COLO829 (cell line): ENCODE data around the gene ZFP62.
"Not testable (repeated sequence)": the region's sequence is repeated elsewhere in the genome, so short reads cannot be mapped to it uniquely, and the experiment has no call there.

Experiments
- DNase-seq: peaks from one replicate; pipeline ENCODE4 v3.0.0; 2012; ENCODE audit warnings: low spot score

Gene ZFP62

GRCh38 chr5:180860887-180861822, at the start of gene ZFP62:
TSS of gene ZFP62 (minus strand) at chr5:180861276. CDS start at chr5:180861219, 57 bp downstream.
- peak; percentile 57 for DNase-seq

- peak; percentile 22 for DNase-seq
Observed at GRCh38 chr5:180910735-180911134, 49.7 kb upstream of the ZFP62 start.

GRCh38 chr5:180910182-180910581, 49.1 kb upstream of the ZFP62 start:
- no peak for DNase-seq

- no peak for DNase-seq
Observed at GRCh38 chr5:180909782-180910181, 48.7 kb upstream of the ZFP62 start.

GRCh38 chr5:180908998-180909731, 48.1 kb upstream of the ZFP62 start:
- DNase-seq, result no peak

- no peak for DNase-seq
Observed at GRCh38 chr5:180908400-180908799, 47.3 kb upstream of the ZFP62 start.

GRCh38 chr5:180901319-180902009, 40.4 kb upstream of the ZFP62 start:
- DNase-seq, result no peak

GRCh38 chr5:180900178-180900577, 39.1 kb upstream of the ZFP62 start:
- DNase-seq, result no peak

GRCh38 chr5:180898621-180899246, 37.7 kb upstream of the ZFP62 start, which contains the start of gene BTNL8:
TSS of gene BTNL8 (plus strand) at chr5:180899159. CDS start at chr5:180899311, 152 bp downstream.
- DNase-seq, result no peak

- DNase-seq, result not testable (repeated sequence)
Observed at GRCh38 chr5:180895330-180895729, 34.3 kb upstream of the ZFP62 start.

- DNase-seq, result no peak
Observed at GRCh38 chr5:180889381-180889780, 28.3 kb upstream of the ZFP62 start.

GRCh38 chr5:180885845-180886529, 24.9 kb upstream of the ZFP62 start:
- DNase-seq, result not testable (repeated sequence)

- DNase-seq, result no peak
Observed at GRCh38 chr5:180875860-180876426, 14.9 kb upstream of the ZFP62 start.

GRCh38 chr5:180874804-180875582, 13.9 kb upstream of the ZFP62 start:
- DNase-seq, result no peak

- DNase-seq, result no peak
Observed at GRCh38 chr5:180873615-180874520, 12.8 kb upstream of the ZFP62 start.

- DNase-seq, result no peak
Observed at GRCh38 chr5:180872419-180872818, 11.3 kb upstream of the ZFP62 start.

- DNase-seq, result no peak
Observed at GRCh38 chr5:180870276-180871068, 9.4 kb upstream of the ZFP62 start.

- DNase-seq, result no peak
Observed at GRCh38 chr5:180869587-180869986, 8.5 kb upstream of the ZFP62 start.
